ENCODE measurements around the gene GNB4. TPM values are rescaled to one million over a fixed set of nuclear protein-coding genes. Genes with fewer than 3 reads are reported as not detected.

GNB4 gene
- total RNA-seq, 1 experiment from 2014 or later = 36.7 TPM

DNA sequence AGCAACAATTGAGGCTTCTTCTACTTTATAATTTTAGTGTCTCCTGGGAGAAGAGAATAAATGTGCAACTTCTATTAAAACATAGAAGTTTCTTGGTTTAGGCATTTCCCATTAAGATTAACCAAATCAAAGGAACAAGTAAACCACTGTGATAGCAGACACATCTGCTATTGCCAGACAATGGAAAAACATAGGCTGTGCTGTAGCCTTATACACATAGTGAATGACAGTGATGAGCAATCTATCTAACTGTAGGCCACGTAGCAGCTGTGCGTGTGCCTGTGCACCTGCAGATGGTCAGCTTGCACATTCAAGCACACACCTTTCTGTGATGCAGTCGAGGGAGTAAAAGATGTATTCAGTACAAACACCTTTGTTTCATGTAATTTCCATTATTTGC, 32.7 kb downstream of the GNB4 start (continued):
- TF ChIP-seq, protein P1, sequence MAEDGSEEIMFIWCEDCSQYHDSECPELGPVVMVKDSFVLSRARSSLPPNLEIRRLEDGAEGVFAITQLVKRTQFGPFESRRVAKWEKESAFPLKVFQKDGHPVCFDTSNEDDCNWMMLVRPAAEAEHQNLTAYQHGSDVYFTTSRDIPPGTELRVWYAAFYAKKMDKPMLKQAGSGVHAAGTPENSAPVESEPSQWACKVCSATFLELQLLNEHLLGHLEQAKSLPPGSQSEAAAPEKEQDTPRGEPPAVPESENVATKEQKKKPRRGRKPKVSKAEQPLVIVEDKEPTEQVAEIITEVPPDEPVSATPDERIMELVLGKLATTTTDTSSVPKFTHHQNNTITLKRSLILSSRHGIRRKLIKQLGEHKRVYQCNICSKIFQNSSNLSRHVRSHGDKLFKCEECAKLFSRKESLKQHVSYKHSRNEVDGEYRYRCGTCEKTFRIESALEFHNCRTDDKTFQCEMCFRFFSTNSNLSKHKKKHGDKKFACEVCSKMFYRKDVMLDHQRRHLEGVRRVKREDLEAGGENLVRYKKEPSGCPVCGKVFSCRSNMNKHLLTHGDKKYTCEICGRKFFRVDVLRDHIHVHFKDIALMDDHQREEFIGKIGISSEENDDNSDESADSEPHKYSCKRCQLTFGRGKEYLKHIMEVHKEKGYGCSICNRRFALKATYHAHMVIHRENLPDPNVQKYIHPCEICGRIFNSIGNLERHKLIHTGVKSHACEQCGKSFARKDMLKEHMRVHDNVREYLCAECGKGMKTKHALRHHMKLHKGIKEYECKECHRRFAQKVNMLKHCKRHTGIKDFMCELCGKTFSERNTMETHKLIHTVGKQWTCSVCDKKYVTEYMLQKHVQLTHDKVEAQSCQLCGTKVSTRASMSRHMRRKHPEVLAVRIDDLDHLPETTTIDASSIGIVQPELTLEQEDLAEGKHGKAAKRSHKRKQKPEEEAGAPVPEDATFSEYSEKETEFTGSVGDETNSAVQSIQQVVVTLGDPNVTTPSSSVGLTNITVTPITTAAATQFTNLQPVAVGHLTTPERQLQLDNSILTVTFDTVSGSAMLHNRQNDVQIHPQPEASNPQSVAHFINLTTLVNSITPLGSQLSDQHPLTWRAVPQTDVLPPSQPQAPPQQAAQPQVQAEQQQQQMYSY (CRISPR knock-in tag; IDR thresholded peaks at IDR 0.05) = no peak
- TF ChIP-seq, protein P2, sequence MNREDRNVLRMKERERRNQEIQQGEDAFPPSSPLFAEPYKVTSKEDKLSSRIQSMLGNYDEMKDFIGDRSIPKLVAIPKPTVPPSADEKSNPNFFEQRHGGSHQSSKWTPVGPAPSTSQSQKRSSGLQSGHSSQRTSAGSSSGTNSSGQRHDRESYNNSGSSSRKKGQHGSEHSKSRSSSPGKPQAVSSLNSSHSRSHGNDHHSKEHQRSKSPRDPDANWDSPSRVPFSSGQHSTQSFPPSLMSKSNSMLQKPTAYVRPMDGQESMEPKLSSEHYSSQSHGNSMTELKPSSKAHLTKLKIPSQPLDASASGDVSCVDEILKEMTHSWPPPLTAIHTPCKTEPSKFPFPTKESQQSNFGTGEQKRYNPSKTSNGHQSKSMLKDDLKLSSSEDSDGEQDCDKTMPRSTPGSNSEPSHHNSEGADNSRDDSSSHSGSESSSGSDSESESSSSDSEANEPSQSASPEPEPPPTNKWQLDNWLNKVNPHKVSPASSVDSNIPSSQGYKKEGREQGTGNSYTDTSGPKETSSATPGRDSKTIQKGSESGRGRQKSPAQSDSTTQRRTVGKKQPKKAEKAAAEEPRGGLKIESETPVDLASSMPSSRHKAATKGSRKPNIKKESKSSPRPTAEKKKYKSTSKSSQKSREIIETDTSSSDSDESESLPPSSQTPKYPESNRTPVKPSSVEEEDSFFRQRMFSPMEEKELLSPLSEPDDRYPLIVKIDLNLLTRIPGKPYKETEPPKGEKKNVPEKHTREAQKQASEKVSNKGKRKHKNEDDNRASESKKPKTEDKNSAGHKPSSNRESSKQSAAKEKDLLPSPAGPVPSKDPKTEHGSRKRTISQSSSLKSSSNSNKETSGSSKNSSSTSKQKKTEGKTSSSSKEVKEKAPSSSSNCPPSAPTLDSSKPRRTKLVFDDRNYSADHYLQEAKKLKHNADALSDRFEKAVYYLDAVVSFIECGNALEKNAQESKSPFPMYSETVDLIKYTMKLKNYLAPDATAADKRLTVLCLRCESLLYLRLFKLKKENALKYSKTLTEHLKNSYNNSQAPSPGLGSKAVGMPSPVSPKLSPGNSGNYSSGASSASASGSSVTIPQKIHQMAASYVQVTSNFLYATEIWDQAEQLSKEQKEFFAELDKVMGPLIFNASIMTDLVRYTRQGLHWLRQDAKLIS (CRISPR knock-in tag; IDR thresholded peaks at IDR 0.05; ENCODE audit: borderline replicate concordance) = no peak
- TF ChIP-seq FOXP1 (CRISPR knock-in tag; IDR thresholded peaks at IDR 0.05; ENCODE audit: borderline replicate concordance) (no peak), NFYB (CRISPR knock-in tag; conservative IDR thresholded peaks at IDR 0.05; ENCODE audit: low read depth) (no peak), ZNF232 (CRISPR knock-in tag; IDR thresholded peaks at IDR 0.05) (no peak), CBFB (CRISPR knock-in tag; IDR thresholded peaks at IDR 0.05; ENCODE audit: low read depth) (no peak), ZNF396 (CRISPR knock-in tag; IDR thresholded peaks at IDR 0.05; ENCODE audit: borderline replicate concordance) (no peak)

DNA sequence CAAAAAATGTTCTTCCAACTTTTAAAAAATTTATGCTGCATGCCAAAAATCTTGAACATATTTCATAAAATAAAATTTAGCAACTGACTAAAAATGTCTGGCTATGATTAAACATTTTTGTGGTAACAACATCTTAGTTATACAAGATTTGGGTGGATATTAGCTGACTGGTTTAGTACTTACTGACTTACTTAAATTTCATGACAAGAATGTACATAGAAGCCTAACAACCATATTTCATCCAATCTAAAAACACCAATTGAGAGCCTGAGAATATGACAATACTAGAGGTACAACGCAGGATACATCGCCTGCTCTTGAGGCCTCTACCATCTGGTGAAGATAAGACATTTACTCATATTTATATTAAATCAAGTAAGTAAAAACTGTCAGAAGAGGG, 34.6 kb downstream of the GNB4 start:
- peaks cover 5% of the 10 kb centered on the region for H3K36me3 Mint-ChIP-seq
- POLR2A ChIA-PET = interaction anchor here (0.7 kb wide), 1 partner anchor 168 kb away, joined by 4 read pairs; no protein-coding TSS in a partner anchor
- H3K4me3 Mint-ChIP-seq = no peak overlapping the region
- CTCF ChIA-PET = no interaction called here
- H3K27me3 Mint-ChIP-seq (ENCODE audit: low read depth) = no peaks in the 10 kb centered on the region
- H3K27ac Mint-ChIP-seq = no peak overlapping the region
- ATAC-seq = no peak
- no peak for DNase-seq (ENCODE audit: low spot score)
- no peaks in the 10 kb centered on the region for H3K4me1 Mint-ChIP-seq
- no peak for TF ChIP-seq ZBTB21 (CRISPR knock-in tag; IDR thresholded peaks at IDR 0.05; ENCODE audit: borderline replicate concordance)
- no peak for TF ChIP-seq HMGA2 (CRISPR knock-in tag; IDR thresholded peaks at IDR 0.05)
- no peak for TF ChIP-seq ZNF671 (CRISPR knock-in tag; IDR thresholded peaks at IDR 0.05)
- TF ChIP-seq, protein P3, sequence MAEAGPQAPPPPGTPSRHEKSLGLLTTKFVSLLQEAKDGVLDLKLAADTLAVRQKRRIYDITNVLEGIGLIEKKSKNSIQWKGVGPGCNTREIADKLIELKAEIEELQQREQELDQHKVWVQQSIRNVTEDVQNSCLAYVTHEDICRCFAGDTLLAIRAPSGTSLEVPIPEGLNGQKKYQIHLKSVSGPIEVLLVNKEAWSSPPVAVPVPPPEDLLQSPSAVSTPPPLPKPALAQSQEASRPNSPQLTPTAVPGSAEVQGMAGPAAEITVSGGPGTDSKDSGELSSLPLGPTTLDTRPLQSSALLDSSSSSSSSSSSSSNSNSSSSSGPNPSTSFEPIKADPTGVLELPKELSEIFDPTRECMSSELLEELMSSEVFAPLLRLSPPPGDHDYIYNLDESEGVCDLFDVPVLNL (CRISPR knock-in tag; IDR thresholded peaks at IDR 0.05; ENCODE audit: borderline replicate concordance, low read depth) = no peak
- no peak for TF ChIP-seq SMAD3 (CRISPR knock-in tag; IDR thresholded peaks at IDR 0.05; ENCODE audit: borderline replicate concordance)
- TF ChIP-seq, protein P4, sequence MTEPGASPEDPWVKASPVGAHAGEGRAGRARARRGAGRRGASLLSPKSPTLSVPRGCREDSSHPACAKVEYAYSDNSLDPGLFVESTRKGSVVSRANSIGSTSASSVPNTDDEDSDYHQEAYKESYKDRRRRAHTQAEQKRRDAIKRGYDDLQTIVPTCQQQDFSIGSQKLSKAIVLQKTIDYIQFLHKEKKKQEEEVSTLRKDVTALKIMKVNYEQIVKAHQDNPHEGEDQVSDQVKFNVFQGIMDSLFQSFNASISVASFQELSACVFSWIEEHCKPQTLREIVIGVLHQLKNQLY (CRISPR knock-in tag; IDR thresholded peaks at IDR 0.05) = no peak
- TF ChIP-seq, protein P5, sequence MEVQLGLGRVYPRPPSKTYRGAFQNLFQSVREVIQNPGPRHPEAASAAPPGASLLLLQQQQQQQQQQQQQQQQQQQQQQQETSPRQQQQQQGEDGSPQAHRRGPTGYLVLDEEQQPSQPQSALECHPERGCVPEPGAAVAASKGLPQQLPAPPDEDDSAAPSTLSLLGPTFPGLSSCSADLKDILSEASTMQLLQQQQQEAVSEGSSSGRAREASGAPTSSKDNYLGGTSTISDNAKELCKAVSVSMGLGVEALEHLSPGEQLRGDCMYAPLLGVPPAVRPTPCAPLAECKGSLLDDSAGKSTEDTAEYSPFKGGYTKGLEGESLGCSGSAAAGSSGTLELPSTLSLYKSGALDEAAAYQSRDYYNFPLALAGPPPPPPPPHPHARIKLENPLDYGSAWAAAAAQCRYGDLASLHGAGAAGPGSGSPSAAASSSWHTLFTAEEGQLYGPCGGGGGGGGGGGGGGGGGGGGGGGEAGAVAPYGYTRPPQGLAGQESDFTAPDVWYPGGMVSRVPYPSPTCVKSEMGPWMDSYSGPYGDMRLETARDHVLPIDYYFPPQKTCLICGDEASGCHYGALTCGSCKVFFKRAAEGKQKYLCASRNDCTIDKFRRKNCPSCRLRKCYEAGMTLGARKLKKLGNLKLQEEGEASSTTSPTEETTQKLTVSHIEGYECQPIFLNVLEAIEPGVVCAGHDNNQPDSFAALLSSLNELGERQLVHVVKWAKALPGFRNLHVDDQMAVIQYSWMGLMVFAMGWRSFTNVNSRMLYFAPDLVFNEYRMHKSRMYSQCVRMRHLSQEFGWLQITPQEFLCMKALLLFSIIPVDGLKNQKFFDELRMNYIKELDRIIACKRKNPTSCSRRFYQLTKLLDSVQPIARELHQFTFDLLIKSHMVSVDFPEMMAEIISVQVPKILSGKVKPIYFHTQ (CRISPR knock-in tag; IDR thresholded peaks at IDR 0.05) = no peak
- TF ChIP-seq TCF7 (CRISPR knock-in tag; IDR thresholded peaks at IDR 0.05; ENCODE audit: low read depth) = no peak
- no peak for TF ChIP-seq NR1H2 (CRISPR knock-in tag; IDR thresholded peaks at IDR 0.05)
- TF ChIP-seq ZNF121 (CRISPR knock-in tag; IDR thresholded peaks at IDR 0.05) = no peak
- TF ChIP-seq TP53 (CRISPR knock-in tag; IDR thresholded peaks at IDR 0.05) = no peak
- TF ChIP-seq, protein P2 (CRISPR knock-in tag; IDR thresholded peaks at IDR 0.05; ENCODE audit: borderline replicate concordance) = no peak
- TF ChIP-seq, protein P6, sequence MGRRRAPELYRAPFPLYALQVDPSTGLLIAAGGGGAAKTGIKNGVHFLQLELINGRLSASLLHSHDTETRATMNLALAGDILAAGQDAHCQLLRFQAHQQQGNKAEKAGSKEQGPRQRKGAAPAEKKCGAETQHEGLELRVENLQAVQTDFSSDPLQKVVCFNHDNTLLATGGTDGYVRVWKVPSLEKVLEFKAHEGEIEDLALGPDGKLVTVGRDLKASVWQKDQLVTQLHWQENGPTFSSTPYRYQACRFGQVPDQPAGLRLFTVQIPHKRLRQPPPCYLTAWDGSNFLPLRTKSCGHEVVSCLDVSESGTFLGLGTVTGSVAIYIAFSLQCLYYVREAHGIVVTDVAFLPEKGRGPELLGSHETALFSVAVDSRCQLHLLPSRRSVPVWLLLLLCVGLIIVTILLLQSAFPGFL (CRISPR knock-in tag; IDR thresholded peaks at IDR 0.05; ENCODE audit: borderline replicate concordance) = no peak
- TF ChIP-seq CBFB (CRISPR knock-in tag; IDR thresholded peaks at IDR 0.05; ENCODE audit: low read depth) = no peak
- no peaks in the 10 kb centered on the region for H3K9me3 Mint-ChIP-seq
